H1 (cell line): Measurements from ENCODE around the gene R3HDML. TPM values are rescaled to one million over a fixed set of nuclear protein-coding genes. Genes with fewer than 3 reads are reported as not detected.

Experiments
- CTCF ChIA-PET: fragments of 300-600 bp; sonication (Branson Sonifier 250); formaldehyde crosslinking; loops from one replicate; lab custom pipeline; 2021; ENCODE audit not compliant: partially characterized antibody; lab: Charles Lee
- POLR2A ChIA-PET: fragments of 300-600 bp; sonication (Branson Sonifier 250); formaldehyde crosslinking; loops from one replicate; lab custom pipeline; 2021; ENCODE audit warnings: inconsistent platforms; ENCODE audit not compliant: partially characterized antibody; lab: Charles Lee
- DNase-seq, 2 experiments: peaks; one replicate each; pipeline versions ENCODE4 v3.0.0 to v3.0.0-alpha.2; 2010 to 2022; ENCODE audit warnings: low spot score in 2 of 2, low read depth in 1 of 2, mixed read lengths in 1 of 2
- FAIRE-seq: peaks from 2 replicates; lab custom pipeline; 2011; peaks lifted over from hg19 to GRCh38; lab: Jason Lieb, UNC
- H2AFZ ChIP-seq: 2 replicates; pipeline ENCODE4 v1.8.1; 2012; ENCODE audit warnings: low read length, inconsistent platforms
- H2AK5ac ChIP-seq: 2 replicates; pipeline ENCODE4 v1.6.1; 2013; ENCODE audit warnings: low read depth, low read length
- H2BK120ac ChIP-seq: replicated peaks from 2 replicates; pipeline ENCODE3; 2013; ENCODE audit warnings: low read depth, low read length, inconsistent platforms
- H2BK12ac ChIP-seq: 2 replicates; pipeline ENCODE4 v1.6.1; 2013; ENCODE audit warnings: low read depth, low read length
- H2BK15ac ChIP-seq: 2 replicates; pipeline ENCODE4 v1.6.1; 2013; ENCODE audit warnings: low read length
- H2BK20ac ChIP-seq: 2 replicates; pipeline ENCODE4 v1.6.1; 2013; ENCODE audit warnings: low read length
- H2BK5ac ChIP-seq: 2 replicates; pipeline ENCODE4 v1.6.1; 2013; ENCODE audit warnings: low read depth, low read length
- H3K14ac ChIP-seq: 2 replicates; pipeline ENCODE4 v1.6.1; 2013; ENCODE audit warnings: inconsistent platforms; ENCODE audit not compliant: insufficient read length
- H3K18ac ChIP-seq: 2 replicates; pipeline ENCODE4 v1.6.1; 2013; ENCODE audit warnings: low read length; ENCODE audit errors: extremely low read depth
- H3K23ac ChIP-seq: 2 replicates; pipeline ENCODE4 v1.6.1; 2013; ENCODE audit warnings: inconsistent platforms; ENCODE audit not compliant: insufficient read length
- H3K23me2 ChIP-seq: 2 replicates; pipeline ENCODE4 v1.6.1; 2013; ENCODE audit warnings: low read depth, low read length
- H3K27ac ChIP-seq: 2 replicates; pipeline ENCODE4 v1.6.1; 2011; ENCODE audit warnings: low read depth, low read length, inconsistent platforms
- H3K27me3 ChIP-seq, 4 experiments: replicated peaks in 1 of 4; 1 replicate in 1 of 4; 2 replicates in 3 of 4; pipeline versions ENCODE4 v1.6.1 to v1.8.1; 2011 to 2013; ENCODE audit warnings: low read length in 3 of 4, mild to moderate bottlenecking in 3 of 4, inconsistent platforms in 2 of 4, mixed read lengths in 2 of 4, moderate library complexity in 1 of 4; ENCODE audit not compliant: control insufficient read depth in 3 of 4, insufficient read depth in 3 of 4; ENCODE audit errors: extremely low read depth in 1 of 4
- H3K36me3 ChIP-seq, 4 experiments: 2 replicates each; pipeline versions ENCODE4 v1.6.1 to v1.8.1; 2011 to 2013; ENCODE audit warnings: mild to moderate bottlenecking in 4 of 4, low read length in 3 of 4, moderate library complexity in 2 of 4, control low read depth in 1 of 4, inconsistent platforms in 1 of 4; ENCODE audit not compliant: insufficient read depth in 4 of 4, control insufficient read depth in 2 of 4
- H3K4ac ChIP-seq: replicated peaks from 2 replicates; pipeline ENCODE3; 2013; ENCODE audit warnings: low read length, low read depth, mixed read lengths, inconsistent platforms; ENCODE audit not compliant: insufficient read length
- H3K4me1 ChIP-seq, 4 experiments: replicated peaks in 1 of 4; 1 replicate in 1 of 4; 2 replicates in 3 of 4; pipeline versions ENCODE4 v1.6.1 to v1.8.1; 2011 to 2013; ENCODE audit warnings: low read length in 3 of 4, inconsistent platforms in 2 of 4, mixed read lengths in 1 of 4; ENCODE audit not compliant: insufficient read depth in 4 of 4, control insufficient read depth in 3 of 4
- H3K4me2 ChIP-seq, 2 experiments: 2 replicates each; pipeline versions ENCODE4 v1.6.1 to v1.8.1; 2011 to 2013; ENCODE audit warnings: low read depth in 2 of 2, low read length in 2 of 2, control low read depth in 1 of 2, inconsistent platforms in 1 of 2, mild to moderate bottlenecking in 1 of 2; ENCODE audit not compliant: insufficient read depth in 1 of 2
- H3K4me3 ChIP-seq, 4 experiments: fragments of 200-600, 300-600 bp in 1 of 4; sonication (generic), shearing (Covaris generic), sonication (Bioruptor Twin) in 1 of 4; 2 replicates each; pipeline versions ENCODE4 v1.5.1 to v1.8.1; 2011 to 2016; ENCODE audit warnings: low read length in 4 of 4, low read depth in 3 of 4, control low read depth in 2 of 4, inconsistent platforms in 2 of 4, mild to moderate bottlenecking in 2 of 4, mixed read lengths in 1 of 4, moderate library complexity in 1 of 4; ENCODE audit not compliant: insufficient read depth in 2 of 4; ENCODE audit errors: extremely low read depth in 1 of 4
- H3K56ac ChIP-seq: replicated peaks from 2 replicates; pipeline ENCODE3; 2013; ENCODE audit warnings: low read depth, mild to moderate bottlenecking, mixed read lengths, low read length, inconsistent platforms; ENCODE audit not compliant: insufficient read length
- H3K79me1 ChIP-seq: 2 replicates; pipeline ENCODE4 v1.6.1; 2013; ENCODE audit warnings: low read depth, low read length, control low read depth
- H3K79me2 ChIP-seq, 2 experiments: 2 replicates each; pipeline versions ENCODE4 v1.6.1 to v1.8.1; 2012 to 2013; ENCODE audit warnings: low read length in 2 of 2, mild to moderate bottlenecking in 2 of 2, inconsistent platforms in 1 of 2; ENCODE audit not compliant: insufficient read depth in 2 of 2, control insufficient read depth in 1 of 2
- H3K9ac ChIP-seq, 4 experiments: replicated peaks in 1 of 4; 1 replicate in 1 of 4; 2 replicates in 3 of 4; pipeline versions ENCODE4 v1.6.1 to v1.8.1; 2011 to 2013; ENCODE audit warnings: low read depth in 3 of 4, low read length in 3 of 4, control low read depth in 2 of 4, mild to moderate bottlenecking in 2 of 4, moderate library complexity in 2 of 4, inconsistent platforms in 1 of 4; ENCODE audit errors: extremely low read depth in 1 of 4
- H3K9me3 ChIP-seq, 2 experiments: 2 replicates each; pipeline versions ENCODE4 v1.6.1 to v1.8.1; 2012 to 2013; ENCODE audit warnings: mild to moderate bottlenecking in 2 of 2, moderate library complexity in 2 of 2, control low read depth in 1 of 2, inconsistent platforms in 1 of 2, low read depth in 1 of 2, low read length in 1 of 2, mixed read lengths in 1 of 2; ENCODE audit not compliant: insufficient read depth in 2 of 2
- H4K20me1 ChIP-seq, 2 experiments: replicated peaks in 1 of 2; 2 replicates each; pipeline versions ENCODE3 to v1.8.1; 2011 to 2013; ENCODE audit warnings: inconsistent platforms in 2 of 2, low read length in 2 of 2, mild to moderate bottlenecking in 1 of 2; ENCODE audit not compliant: insufficient read depth in 2 of 2, control insufficient read depth in 1 of 2
- H4K5ac ChIP-seq: 2 replicates; pipeline ENCODE4 v1.6.1; 2013; ENCODE audit warnings: low read length, low read depth, mixed read lengths, inconsistent platforms; ENCODE audit not compliant: insufficient read length
- H4K8ac ChIP-seq: 2 replicates; pipeline ENCODE4 v1.8.0; 2013; ENCODE audit warnings: mild to moderate bottlenecking, moderate library complexity, low read length, inconsistent platforms; ENCODE audit not compliant: insufficient read depth; ENCODE audit errors: extremely low read depth
- H4K91ac ChIP-seq: replicated peaks from 2 replicates; pipeline ENCODE3; 2013; ENCODE audit warnings: low read length, mixed read lengths, inconsistent platforms; ENCODE audit not compliant: insufficient read length
- CREB1 ChIP-seq: IDR thresholded peaks from 2 replicates; pipeline ENCODE4 v1.6.1; 2012; ENCODE audit warnings: inconsistent platforms
- NRF1 ChIP-seq: IDR thresholded peaks from 2 replicates; pipeline ENCODE4 v1.6.1; 2011; ENCODE audit warnings: mild to moderate bottlenecking, low read depth, low read length, improper control_type of control experiment
- SIX5 ChIP-seq: IDR thresholded peaks from 2 replicates; pipeline ENCODE4 v1.6.1; 2011; ENCODE audit warnings: mild to moderate bottlenecking, low read depth, low read length
- TAF1 ChIP-seq: IDR thresholded peaks from 2 replicates; pipeline ENCODE4 v1.6.1; 2011; ENCODE audit warnings: mild to moderate bottlenecking, low read depth, low read length
- TAF7 ChIP-seq: optimal IDR thresholded peaks from 2 replicates; pipeline ENCODE3; 2011; ENCODE audit warnings: low read depth, mild to moderate bottlenecking, inconsistent platforms, low read length, moderate library complexity, borderline replicate concordance
- YY1 ChIP-seq: IDR thresholded peaks from 2 replicates; pipeline ENCODE4 v1.6.1; 2011; ENCODE audit warnings: low read depth, mild to moderate bottlenecking, low read length
- WGBS, 2 experiments: shearing (Covaris generic) in 1 of 2; methylation state at CpG; one replicate each; pipeline versions ENCODE4 v1.1.6 to v1.1.7; 2013 to 2015; ENCODE audit warnings: low lambda C conversion rate in 2 of 2, mixed read lengths in 2 of 2, inconsistent platforms in 1 of 2, low coverage in 1 of 2, missing lambda C conversion rate in 1 of 2; ENCODE audit not compliant: insufficient replicate concordance in 2 of 2, insufficient coverage in 1 of 2, insufficient read length in 1 of 2; ENCODE audit errors: extremely low coverage in 1 of 2, missing lambda C conversion rate in 1 of 2; 5-methylcytosine and 5-hydroxymethylcytosine counted together
- polyA plus RNA-seq, 7 experiments: library from polyadenylated mRNA; depleted of rRNA in 3 of 7; stranded (reverse) in 5 of 7; unstranded in 2 of 7; fragments of >200 nt in 5 of 7; fragments of 200-250 nt in 2 of 7; gene quantifications; 1 replicate in 5 of 7; 2 replicates in 1 of 7; 4 replicates in 1 of 7; pipeline versions ENCODE4 v1.2.1 to v1.2.3, GENCODE V29; 2011 to 2013; ENCODE audit warnings: missing spikeins in 2 of 7, mixed read lengths in 2 of 7
- total RNA-seq: library from RNA; stranded (reverse); fragmentation: NEBNext Ultra II Directional; extraction: Animal tissue kit (Norgen Biotek cat#: 25700); gene quantifications from 2 replicates; pipeline ENCODE4 v1.2.1, GENCODE V29; 2021

The R3HDML gene
- total and polyA plus RNA-seq, 2 of the 8 experiments (the other 6 are each of a cell fraction or from before 2014, with no cell fraction given), result not detected

DNA sequence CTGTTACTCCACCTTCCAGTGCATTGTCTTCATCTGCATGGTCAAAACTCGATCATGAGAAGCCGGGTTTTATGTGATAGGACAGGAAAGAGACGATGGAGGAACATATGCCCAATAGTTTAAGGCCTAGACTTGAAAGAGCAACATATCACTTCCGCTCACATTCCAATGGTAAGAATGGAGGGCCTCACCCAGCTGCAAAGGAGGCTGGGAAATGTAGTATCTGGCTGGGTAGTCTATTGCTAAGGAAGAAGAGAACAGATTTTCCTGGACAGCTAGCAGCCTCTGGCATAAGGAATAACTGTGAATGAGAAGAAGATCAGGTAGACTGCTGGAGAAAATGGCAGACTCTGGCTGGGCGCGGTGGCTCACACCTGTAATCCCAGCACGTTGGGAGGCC, 45.1 kb upstream of the R3HDML start:
- no peaks in the 10 kb centered on the region for H3K4me1 ChIP-seq
- H2BK12ac ChIP-seq, result no peak overlapping the region
- CTCF ChIA-PET, result interaction anchor here (1.3 to 2.2 kb wide), 3 partner anchors 27 to 75 kb away, joined by 5 to 9 read pairs (median 6); no protein-coding TSS in a partner anchor
- H2BK5ac ChIP-seq, result no peak overlapping the region
- no peak overlapping the region for H3K56ac ChIP-seq
- H3K4me2 ChIP-seq, result no peak overlapping the region
- no peaks in the 10 kb centered on the region for H4K20me1 ChIP-seq
- H4K8ac ChIP-seq, result no peak overlapping the region
- H3K79me1 ChIP-seq, result no peaks in the 10 kb centered on the region
- no peak overlapping the region for H4K5ac ChIP-seq
- H3K4ac ChIP-seq, result no peak overlapping the region
- no peak for DNase-seq
- no peak for FAIRE-seq
- no peak overlapping the region for H2AK5ac ChIP-seq
- no peak overlapping the region; the same call in 1 of the 2 replicates for H2AFZ ChIP-seq
- H2BK15ac ChIP-seq, result no peak overlapping the region
- H3K23ac ChIP-seq, result no peak overlapping the region
- no peaks in the 10 kb centered on the region for H3K79me2 ChIP-seq
- H3K9me3 ChIP-seq, result peaks cover 3 to 4% of the 10 kb centered on the region in 2 experiments; a peak in 1 of 4 replicates
- TF ChIP-seq SIX5 (peak; percentile 23; the same call in 1 of the 2 replicates), TAF1 (no peak), NRF1 (no peak), CREB1 (no peak), YY1 (peak; percentile 49; the same call in 1 of the 2 replicates), TAF7 (no peak)
- no peak overlapping the region for H4K91ac ChIP-seq
- H3K36me3 ChIP-seq, result no peaks in the 10 kb centered on the region
- H3K4me3 ChIP-seq, result no peak overlapping the region
- H2BK120ac ChIP-seq, result no peak overlapping the region
- H3K18ac ChIP-seq, result no peak overlapping the region
- no peak overlapping the region for H3K14ac ChIP-seq
- H3K9ac ChIP-seq, result no peak overlapping the region
- H3K27ac ChIP-seq, result no peak overlapping the region
- POLR2A ChIA-PET, result no interaction called here
- no peak overlapping the region for H2BK20ac ChIP-seq
- H3K23me2 ChIP-seq, result no peaks in the 10 kb centered on the region
- 93% methylated on average over 7 of the region's 7 CpGs; no CpG with 5 or more reads in 1 of the 2 experiments for WGBS, 2 experiments
- H3K27me3 ChIP-seq, result no peaks in the 10 kb centered on the region
